MM.1S (cell line): ENCODE results near the gene UBR2.
"Not testable (repeated sequence)": the region's sequence is repeated elsewhere in the genome, so short reads cannot be mapped to it uniquely, and the experiment has no call there.

Experiments
- EZH2 ChIP-seq: fragments of 300-600 bp; sonication (generic); optimal IDR thresholded peaks from 2 replicates; pipeline ENCODE3; 2017; ENCODE audit warnings: low read depth, mild to moderate bottlenecking, antibody characterized with exemption, low read length, mixed read lengths
- TF ChIP-seq, protein P1 (sequence below): fragments of 300-600 bp; sonication (generic); IDR thresholded peaks from 2 replicates; pipeline ENCODE4 v1.5.1; 2016; ENCODE audit warnings: antibody characterized with exemption, low read length, mixed read lengths

DNA sequence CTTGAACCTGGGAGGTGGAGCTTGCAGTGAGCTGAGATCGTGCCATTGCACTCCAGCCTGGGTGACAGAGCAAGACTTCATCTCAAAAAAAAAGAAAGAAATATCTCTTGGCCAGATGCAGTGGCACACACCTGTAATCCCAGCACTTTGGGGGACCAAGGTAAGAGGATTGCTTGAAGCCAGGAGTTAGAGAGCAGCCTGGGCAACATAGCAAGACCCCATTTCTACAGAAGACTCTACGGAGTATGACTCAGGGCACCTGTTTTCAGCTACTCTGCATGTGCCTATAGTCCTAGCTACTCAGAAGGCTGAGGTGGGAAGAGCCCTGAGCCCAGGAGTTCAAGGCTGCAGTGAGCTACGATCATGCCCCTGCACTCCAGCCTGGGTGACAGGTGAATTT, 139.0 kb downstream of the UBR2 start:
- TF ChIP-seq, protein P1, sequence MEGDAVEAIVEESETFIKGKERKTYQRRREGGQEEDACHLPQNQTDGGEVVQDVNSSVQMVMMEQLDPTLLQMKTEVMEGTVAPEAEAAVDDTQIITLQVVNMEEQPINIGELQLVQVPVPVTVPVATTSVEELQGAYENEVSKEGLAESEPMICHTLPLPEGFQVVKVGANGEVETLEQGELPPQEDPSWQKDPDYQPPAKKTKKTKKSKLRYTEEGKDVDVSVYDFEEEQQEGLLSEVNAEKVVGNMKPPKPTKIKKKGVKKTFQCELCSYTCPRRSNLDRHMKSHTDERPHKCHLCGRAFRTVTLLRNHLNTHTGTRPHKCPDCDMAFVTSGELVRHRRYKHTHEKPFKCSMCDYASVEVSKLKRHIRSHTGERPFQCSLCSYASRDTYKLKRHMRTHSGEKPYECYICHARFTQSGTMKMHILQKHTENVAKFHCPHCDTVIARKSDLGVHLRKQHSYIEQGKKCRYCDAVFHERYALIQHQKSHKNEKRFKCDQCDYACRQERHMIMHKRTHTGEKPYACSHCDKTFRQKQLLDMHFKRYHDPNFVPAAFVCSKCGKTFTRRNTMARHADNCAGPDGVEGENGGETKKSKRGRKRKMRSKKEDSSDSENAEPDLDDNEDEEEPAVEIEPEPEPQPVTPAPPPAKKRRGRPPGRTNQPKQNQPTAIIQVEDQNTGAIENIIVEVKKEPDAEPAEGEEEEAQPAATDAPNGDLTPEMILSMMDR: not testable (repeated sequence)
- TF ChIP-seq EZH2: not testable (repeated sequence)
